ENCODE measurements around the gene PRKCZ.

DNA sequence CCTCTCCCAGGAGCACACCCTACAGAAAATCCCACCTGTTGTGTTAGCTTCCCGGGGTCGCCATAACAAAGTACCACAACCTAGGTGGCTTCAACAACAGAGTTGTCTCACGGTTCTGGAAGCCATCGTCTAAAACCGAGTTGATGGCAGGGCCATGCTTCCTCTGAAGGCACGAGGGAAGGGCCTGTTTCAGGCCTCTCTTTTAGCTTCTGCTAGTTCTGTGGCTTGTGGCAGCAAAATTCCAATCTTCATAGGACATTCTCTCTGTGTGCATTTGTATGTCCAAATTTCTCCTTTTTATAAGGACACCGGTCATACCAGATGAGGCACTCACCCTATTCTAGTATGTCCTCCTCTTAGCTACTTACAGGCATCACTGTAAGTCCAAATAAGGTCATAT lies 49.8 kb upstream of the PRKCZ start:
- TF ChIP-seq, protein P1, sequence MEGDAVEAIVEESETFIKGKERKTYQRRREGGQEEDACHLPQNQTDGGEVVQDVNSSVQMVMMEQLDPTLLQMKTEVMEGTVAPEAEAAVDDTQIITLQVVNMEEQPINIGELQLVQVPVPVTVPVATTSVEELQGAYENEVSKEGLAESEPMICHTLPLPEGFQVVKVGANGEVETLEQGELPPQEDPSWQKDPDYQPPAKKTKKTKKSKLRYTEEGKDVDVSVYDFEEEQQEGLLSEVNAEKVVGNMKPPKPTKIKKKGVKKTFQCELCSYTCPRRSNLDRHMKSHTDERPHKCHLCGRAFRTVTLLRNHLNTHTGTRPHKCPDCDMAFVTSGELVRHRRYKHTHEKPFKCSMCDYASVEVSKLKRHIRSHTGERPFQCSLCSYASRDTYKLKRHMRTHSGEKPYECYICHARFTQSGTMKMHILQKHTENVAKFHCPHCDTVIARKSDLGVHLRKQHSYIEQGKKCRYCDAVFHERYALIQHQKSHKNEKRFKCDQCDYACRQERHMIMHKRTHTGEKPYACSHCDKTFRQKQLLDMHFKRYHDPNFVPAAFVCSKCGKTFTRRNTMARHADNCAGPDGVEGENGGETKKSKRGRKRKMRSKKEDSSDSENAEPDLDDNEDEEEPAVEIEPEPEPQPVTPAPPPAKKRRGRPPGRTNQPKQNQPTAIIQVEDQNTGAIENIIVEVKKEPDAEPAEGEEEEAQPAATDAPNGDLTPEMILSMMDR (IDR thresholded peaks at IDR 0.05), result no peak
- no peak for TF ChIP-seq POLR2A (IDR thresholded peaks at IDR 0.05)

All from heart left ventricle (tissue), 13 donors.